Thyroid gland (tissue), 4 donors: ENCODE results near the gene CFAP20DC.

ENCODE experiments used
- CTCF ChIP-seq, 6 experiments: fragments of 200-600 bp in 3 of 6; fragments of 450-650 bp in 3 of 6; sonication (generic) in 3 of 6; IDR thresholded peaks; one replicate each; pipeline ENCODE4 v1.5.1; 2016 to 2019; ENCODE audit warnings: antibody characterized with exemption in 6 of 6, mild to moderate bottlenecking in 2 of 6, inconsistent platforms in 1 of 6, moderate library complexity in 1 of 6
- POLR2A ChIP-seq, 2 donors: fragments of 450-650 bp; IDR thresholded peaks; one replicate each; pipeline ENCODE4 v1.6.1; 2017; ENCODE audit warnings: antibody characterized with exemption in 2 of 2, mild to moderate bottlenecking in 2 of 2, moderate library complexity in 1 of 2

GRCh38 chr3:58840949-58841348 is 208.9 kb downstream of the CFAP20DC start:
- no peak for TF ChIP-seq CTCF (IDR thresholded peaks at IDR 0.05)
- TF ChIP-seq POLR2A (IDR thresholded peaks at IDR 0.05) = no peak
